DOHH2 (cell line): ENCODE data around the gene TBPL1.
A peak's percentile ranks its signal among the peaks of the same experiment; 100 is the strongest.

Experiments used
- CTCF ChIP-seq: fragments of 200-600 bp; sonication (generic); IDR thresholded peaks from one replicate; pipeline ENCODE4 v1.5.1; 2014; ENCODE audit warnings: antibody characterized with exemption, mild to moderate bottlenecking, low read depth, low read length; ENCODE audit not compliant: poor library complexity, severe bottlenecking
- EZH2phosphoT487 ChIP-seq: fragments of 200-600 bp; sonication (generic); IDR thresholded peaks from 2 replicates; pipeline ENCODE4 v1.6.1; 2017; ENCODE audit warnings: borderline replicate concordance, mild to moderate bottlenecking, antibody characterized with exemption, low read length, moderate library complexity, mixed read lengths

- TF ChIP-seq CTCF = peak; percentile 94
- TF ChIP-seq EZH2phosphoT487 = no peak
Observed at GRCh38 chr6:133916650-133917151, 36.3 kb upstream of the TBPL1 start.
